GM18502 (cell line): ENCODE data around the gene APOC1.
"Not testable (repeated sequence)": the region's sequence is repeated elsewhere in the genome, so short reads cannot be mapped to it uniquely, and the experiment has no call there.

ENCODE experiments used
- ATAC-seq: cut with Tn5 transposase; IDR thresholded peaks from one replicate; pipeline ENCODE4 v1.9.1; 2021; ENCODE audit warnings: mild to moderate bottlenecking; ENCODE audit not compliant: unreplicated experiment, poor library complexity

Gene APOC1

DNA sequence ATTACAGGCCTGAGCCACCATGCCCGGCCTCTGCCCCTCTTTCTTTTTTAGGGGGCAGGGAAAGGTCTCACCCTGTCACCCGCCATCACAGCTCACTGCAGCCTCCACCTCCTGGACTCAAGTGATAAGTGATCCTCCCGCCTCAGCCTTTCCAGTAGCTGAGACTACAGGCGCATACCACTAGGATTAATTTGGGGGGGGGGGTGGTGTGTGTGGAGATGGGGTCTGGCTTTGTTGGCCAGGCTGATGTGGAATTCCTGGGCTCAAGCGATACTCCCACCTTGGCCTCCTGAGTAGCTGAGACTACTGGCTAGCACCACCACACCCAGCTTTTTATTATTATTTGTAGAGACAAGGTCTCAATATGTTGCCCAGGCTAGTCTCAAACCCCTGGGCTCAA, 4.6 kb upstream of the APOC1 start:
- ATAC-seq = no peak

GRCh38 chr19:44911896-44912295, 2.5 kb upstream of the APOC1 start:
- not testable (repeated sequence) for ATAC-seq

- no peak for ATAC-seq
Observed at GRCh38 chr19:44912854-44913253, 1.6 kb upstream of the APOC1 start.

- ATAC-seq = not testable (repeated sequence)
Observed at GRCh38 chr19:44913512-44914432, 636 bp upstream of the APOC1 start.

DNA sequence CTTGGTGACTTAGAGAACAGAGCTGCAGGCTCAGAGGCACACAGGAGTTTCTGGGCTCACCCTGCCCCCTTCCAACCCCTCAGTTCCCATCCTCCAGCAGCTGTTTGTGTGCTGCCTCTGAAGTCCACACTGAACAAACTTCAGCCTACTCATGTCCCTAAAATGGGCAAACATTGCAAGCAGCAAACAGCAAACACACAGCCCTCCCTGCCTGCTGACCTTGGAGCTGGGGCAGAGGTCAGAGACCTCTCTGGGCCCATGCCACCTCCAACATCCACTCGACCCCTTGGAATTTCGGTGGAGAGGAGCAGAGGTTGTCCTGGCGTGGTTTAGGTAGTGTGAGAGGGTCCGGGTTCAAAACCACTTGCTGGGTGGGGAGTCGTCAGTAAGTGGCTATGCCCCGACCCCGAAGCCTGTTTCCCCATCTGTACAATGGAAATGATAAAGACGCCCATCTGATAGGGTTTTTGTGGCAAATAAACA, 9.9 kb downstream of the APOC1 start:
- ATAC-seq = no peak

- no peak for ATAC-seq
Observed at GRCh38 chr19:44925114-44925891, 10.9 kb downstream of the APOC1 start.

DNA sequence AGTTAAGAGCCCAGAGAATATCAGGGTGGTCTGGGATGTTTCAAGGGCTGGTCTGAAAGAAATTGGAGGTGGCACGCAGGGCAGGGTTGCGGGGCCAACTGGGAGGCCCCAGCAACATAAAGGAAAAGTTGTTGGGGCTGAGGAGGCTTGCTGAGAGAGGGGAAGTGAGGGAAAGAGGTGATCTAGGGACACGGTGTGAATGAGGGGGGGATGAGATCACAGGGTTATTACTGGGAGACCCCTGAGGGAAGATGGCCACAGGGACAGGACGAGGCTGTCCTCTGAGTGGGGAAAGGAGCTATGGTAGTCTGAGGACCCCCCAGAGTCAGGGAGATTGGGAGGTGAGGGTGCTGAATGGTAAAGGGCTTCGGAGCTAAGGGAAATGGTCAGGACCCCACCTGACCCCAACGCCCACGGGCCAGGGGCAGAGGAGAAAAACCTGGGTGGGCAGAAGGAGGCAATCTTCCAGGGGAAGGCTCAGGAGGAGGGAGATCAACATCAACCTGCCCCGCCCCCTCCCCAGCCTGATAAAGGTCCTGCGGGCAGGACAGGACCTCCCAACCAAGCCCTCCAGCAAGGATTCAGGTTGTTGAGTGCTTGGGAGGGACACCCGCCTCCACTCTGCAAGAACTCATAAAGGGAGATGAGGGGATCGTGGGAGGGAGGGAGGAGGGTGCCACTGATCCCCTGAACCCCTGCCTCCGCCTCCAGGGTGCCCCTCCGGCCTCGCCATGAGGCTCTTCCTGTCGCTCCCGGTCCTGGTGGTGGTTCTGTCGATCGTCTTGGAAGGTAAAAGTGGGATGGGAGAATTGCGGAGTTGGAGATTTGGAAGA, 12.1 kb downstream of the APOC1 start:
- not testable (repeated sequence) for ATAC-seq

DNA sequence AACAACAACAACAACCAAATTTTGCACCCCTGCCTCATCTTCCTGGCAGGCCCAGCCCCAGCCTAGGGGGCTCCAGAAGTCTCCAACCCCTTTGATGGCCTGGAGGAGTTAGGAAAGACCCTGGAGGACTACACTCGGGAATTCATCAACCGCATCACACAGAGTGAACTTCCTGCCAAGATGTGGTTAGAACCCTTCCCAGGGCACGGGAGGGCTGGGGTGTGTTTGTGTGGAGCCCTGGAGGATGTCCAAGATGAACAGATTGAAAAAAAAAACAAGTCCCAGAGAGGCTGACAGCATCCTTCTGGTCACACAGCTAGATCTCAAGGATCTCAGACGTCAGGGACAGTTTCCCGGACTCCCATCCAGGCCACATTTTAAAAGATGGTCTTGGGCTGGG, 13.3 kb downstream of the APOC1 start:
- ATAC-seq = no peak

DNA sequence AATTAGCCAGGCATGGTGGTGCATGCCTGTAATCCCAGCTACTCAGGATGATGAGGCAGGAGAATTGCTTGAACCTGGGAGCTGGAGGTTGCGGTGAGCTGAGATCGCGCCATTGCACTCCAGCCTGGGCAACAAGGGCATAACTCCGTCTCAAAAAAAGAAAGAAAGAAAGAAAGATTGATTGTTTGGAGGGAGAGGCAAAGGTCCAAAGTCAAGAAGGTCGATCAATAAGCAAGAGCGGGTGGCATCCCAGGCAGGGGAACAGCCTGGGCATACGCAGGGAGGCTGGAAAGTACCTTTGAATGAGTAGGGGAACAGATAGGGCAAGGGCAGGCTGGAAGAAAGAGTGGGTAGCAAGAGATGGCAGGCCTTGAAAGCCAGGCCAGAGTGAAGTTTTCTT, 15.7 kb downstream of the APOC1 start:
- ATAC-seq = no peak

GRCh38 chr19:44931541-44931940, 17.1 kb downstream of the APOC1 start:
- no peak for ATAC-seq

DNA sequence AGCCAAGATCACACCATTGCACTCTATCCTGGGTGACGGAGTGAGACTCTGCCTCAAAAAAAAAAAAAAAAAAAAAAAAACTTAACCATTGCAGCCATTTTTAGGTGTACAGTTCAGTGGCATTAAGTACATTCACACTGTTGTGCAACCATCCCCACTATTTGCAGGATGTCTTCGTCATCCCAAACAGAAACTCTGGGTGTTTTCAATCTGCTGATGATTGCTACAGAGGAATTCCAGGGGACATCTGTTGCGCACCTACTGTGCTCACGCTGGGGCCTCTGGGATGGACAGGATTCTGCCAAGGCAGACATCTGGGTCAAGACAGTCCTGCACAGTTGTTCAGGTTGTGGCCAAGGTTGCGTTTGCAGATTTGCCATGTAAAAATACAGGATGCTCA, 25.3 kb downstream of the APOC1 start:
- ATAC-seq = no peak

- no peak for ATAC-seq
Observed at GRCh38 chr19:44942067-44942571, 27.7 kb downstream of the APOC1 start, which contains the start of gene APOC4. TSS of gene APOC4 (plus strand) at chr19:44942237. CDS start at chr19:44942278, 41 bp downstream.

GRCh38 chr19:44943801-44944249, 29.4 kb downstream of the APOC1 start:
- ATAC-seq = no peak

DNA sequence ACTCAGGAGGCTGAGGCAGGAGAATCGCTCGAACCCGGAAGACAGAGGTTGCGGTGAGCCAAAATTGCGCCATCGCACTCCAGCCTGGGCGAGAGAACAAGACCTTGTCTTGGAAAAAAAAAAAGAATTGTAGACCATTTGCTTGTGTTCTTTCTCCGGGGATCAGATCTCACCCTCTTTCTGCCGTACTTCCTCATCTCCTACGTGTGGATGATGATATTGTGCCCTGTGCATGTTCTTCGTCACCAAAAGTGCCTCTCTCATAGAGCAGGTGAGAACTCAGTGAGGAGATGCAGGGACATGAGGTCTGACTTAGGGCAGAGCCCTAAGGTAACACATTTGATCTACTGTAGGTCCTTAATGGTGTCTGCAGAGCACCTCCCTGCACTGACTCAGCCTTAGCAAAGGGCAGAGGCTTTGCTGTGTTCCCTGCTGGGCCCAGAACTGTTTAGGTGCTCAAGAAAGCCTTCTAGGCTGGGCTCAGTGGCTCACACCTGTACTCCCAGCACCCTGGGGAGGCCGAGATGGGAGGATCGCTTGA, 32.7 kb downstream of the APOC1 start:
- ATAC-seq = no peak

- ATAC-seq = no peak
Observed at GRCh38 chr19:44948237-44948636, 33.8 kb downstream of the APOC1 start.

GRCh38 chr19:44948763-44949374, 34.5 kb downstream of the APOC1 start:
- no peak for ATAC-seq

DNA sequence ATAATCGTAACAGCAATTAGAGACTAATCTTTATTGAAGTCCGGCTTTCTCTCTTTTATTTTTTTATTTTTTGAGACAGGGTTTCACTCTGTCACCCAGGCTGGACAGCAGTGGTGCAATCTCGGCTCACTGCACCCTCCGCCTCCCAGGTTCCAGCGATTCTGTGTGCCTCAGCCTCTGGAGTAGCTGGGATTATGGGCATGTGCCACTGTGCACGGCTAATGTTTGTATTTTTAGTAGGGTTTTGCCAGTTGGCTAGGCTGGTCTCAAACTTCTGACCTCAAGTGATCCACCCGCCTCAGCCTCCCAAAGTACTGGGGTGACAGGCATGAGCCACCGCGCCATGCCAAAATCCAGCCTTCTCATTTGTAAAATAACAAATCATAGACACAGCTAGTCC, 35.1 kb downstream of the APOC1 start:
- no peak for ATAC-seq

GRCh38 chr19:44951179-44952159, 37.1 kb downstream of the APOC1 start:
- ATAC-seq = no peak
